A673 (cell line): ENCODE measurements around the gene PPP1R14B. TPM values are rescaled to one million over a fixed set of nuclear protein-coding genes. Genes with fewer than 3 reads are reported as not detected.

Experiments used
- BruUV-seq: library from RNA; stranded (reverse); fragments of 400-500 nt; replicated peaks from 2 replicates; lab custom pipeline; 2021; lab: Mats Ljungman, UMichigan
- CTCF ChIA-PET: fragments of 300-600 bp; sonication (Branson Sonifier 250); formaldehyde crosslinking; loops from one replicate; lab custom pipeline; 2022; ENCODE audit warnings: antibody characterized with exemption; lab: Charles Lee
- POLR2A ChIA-PET: fragments of 300-600 bp; sonication (Branson Sonifier 250); formaldehyde crosslinking; loops from one replicate; lab custom pipeline; 2022; ENCODE audit warnings: antibody characterized with exemption; ENCODE audit not compliant: low non-redundant PET; lab: Charles Lee
- DNase-seq: peaks from one replicate; pipeline ENCODE4 v3.0.0-alpha.2; 2015; ENCODE audit warnings: low spot score
- H3K27ac ChIP-seq: fragments of 200-600 bp; sonication (generic); 2 replicates; pipeline ENCODE4 v1.5.1; 2016; ENCODE audit warnings: mixed run types, low read depth, mild to moderate bottlenecking, mixed read lengths, antibody characterized with exemption, low read length; ENCODE audit not compliant: poor library complexity, severe bottlenecking
- H3K27me3 ChIP-seq: fragments of 200-600 bp; sonication (generic); replicated peaks from 2 replicates; pipeline ENCODE4 v1.6.1; 2017; ENCODE audit warnings: mixed run types, low read depth, mild to moderate bottlenecking, mixed read lengths, antibody characterized with exemption, low read length; ENCODE audit not compliant: insufficient read depth, poor library complexity
- H3K36me3 ChIP-seq: fragments of 200-600 bp; sonication (generic); 2 replicates; pipeline ENCODE4 v1.6.1; 2016; ENCODE audit warnings: mixed run types, mild to moderate bottlenecking, mixed read lengths, antibody characterized with exemption, low read length; ENCODE audit not compliant: insufficient read depth, poor library complexity, severe bottlenecking
- H3K4me1 ChIP-seq: fragments of 200-600 bp; sonication (generic); 2 replicates; pipeline ENCODE4 v1.6.1; 2017; ENCODE audit warnings: mixed run types, mild to moderate bottlenecking, mixed read lengths, antibody characterized with exemption, low read length; ENCODE audit not compliant: insufficient read depth, poor library complexity, severe bottlenecking
- H3K4me3 ChIP-seq: fragments of 200-600 bp; sonication (generic); 2 replicates; pipeline ENCODE4 v1.5.1; 2016; ENCODE audit warnings: low read depth, mixed run types, mild to moderate bottlenecking, mixed read lengths, low read length; ENCODE audit not compliant: poor library complexity, severe bottlenecking
- H3K9me3 ChIP-seq: fragments of 200-600 bp; sonication (generic); 2 replicates; pipeline ENCODE4 v1.6.1; 2016; ENCODE audit warnings: mixed run types, low read depth, mild to moderate bottlenecking, mixed read lengths, antibody characterized with exemption, low read length; ENCODE audit not compliant: poor library complexity, severe bottlenecking
- CTCF ChIP-seq: fragments of 300-800, 200-600 bp; sonication (generic); conservative IDR thresholded peaks from 2 replicates; pipeline ENCODE4 v1.5.1; 2017; ENCODE audit warnings: low read depth, mild to moderate bottlenecking, antibody characterized with exemption, low read length, moderate library complexity, mixed read lengths
- EZH2 ChIP-seq: fragments of 200-600 bp; sonication (generic); IDR thresholded peaks from 2 replicates; pipeline ENCODE4 v1.6.1; 2017; ENCODE audit warnings: borderline replicate concordance, low read depth, mild to moderate bottlenecking, mixed read lengths, antibody characterized with exemption, low read length; ENCODE audit not compliant: poor library complexity, severe bottlenecking
- intact Hi-C: fragments of 100-400 bp; cut with micrococcal nuclease; formaldehyde crosslinking; loops from one replicate; pipeline ENCODE4 v1.10.0; 2022; ENCODE audit not compliant: unreplicated experiment
- total RNA-seq: library from RNA; stranded (reverse); gene quantifications from 2 replicates; pipeline ENCODE4 v1.2.3, GENCODE V29; 2021

Gene PPP1R14B
- total RNA-seq, 1 experiment from 2014 or later: 378 TPM

DNA sequence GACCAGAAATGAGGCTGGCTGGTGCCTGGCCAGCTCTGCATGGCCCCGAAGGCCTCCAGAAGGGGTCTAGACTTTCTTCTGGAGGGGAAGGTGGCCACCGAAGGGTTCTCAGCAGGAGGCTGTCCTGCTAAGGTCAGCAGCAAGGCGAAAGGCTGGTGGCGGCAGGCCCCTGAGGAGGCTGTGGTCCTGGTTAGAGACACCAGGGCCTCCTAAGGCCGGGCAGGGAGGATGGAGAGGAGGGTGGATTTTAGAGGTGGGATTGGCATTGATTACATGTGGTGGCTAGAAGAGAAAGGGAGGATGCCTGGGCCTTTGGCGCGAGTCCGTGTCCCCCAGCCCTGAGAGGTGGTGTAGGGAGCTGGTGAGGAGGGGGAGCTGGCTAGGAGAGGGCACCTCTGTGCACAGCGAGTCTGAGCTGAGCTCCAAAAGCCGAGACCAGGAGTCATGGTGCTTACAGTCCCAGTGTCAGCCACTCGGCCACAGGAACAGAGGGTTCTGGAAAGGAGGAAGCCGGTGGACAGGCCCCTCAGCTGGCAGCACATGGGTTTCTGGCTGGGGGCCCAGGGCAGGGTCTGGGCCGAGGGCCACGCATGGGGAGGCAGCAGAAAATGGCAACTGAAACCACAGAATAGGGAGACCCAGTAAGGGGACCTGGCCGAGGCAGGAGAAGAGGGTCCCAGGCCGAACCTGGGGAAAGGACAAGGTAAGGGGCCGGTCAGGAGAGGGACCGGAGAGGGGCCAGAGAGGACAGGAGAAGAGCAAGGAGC, 37.8 kb downstream of the PPP1R14B start:
- peak overlapping the region; percentile 93 for H3K27ac ChIP-seq
- TF ChIP-seq CTCF (no peak), EZH2 (no peak)
- no peaks in the 10 kb centered on the region for H3K27me3 ChIP-seq
- no peak for DNase-seq
- H3K4me1 ChIP-seq: peaks cover 59% of the 10 kb centered on the region
- CTCF ChIA-PET: no interaction called here
- POLR2A ChIA-PET: no interaction called here
- intact Hi-C loops: loop anchor here (5.0 kb wide), 1 partner anchor 38 kb away; the partner anchor contains the start of gene PPP1R14B
- H3K36me3 ChIP-seq: peaks cover 26% of the 10 kb centered on the region
- no peaks in the 10 kb centered on the region for H3K9me3 ChIP-seq
- no TSS peak for BruUV-seq
- peak overlapping the region; percentile 40 for H3K4me3 ChIP-seq

GRCh38 chr11:64208086-64208795, 38.5 kb downstream of the PPP1R14B start:
- peak overlapping the region; percentile 40 for H3K4me3 ChIP-seq
- no peaks in the 10 kb centered on the region for H3K27me3 ChIP-seq
- peak overlapping the region; percentile 93 for H3K27ac ChIP-seq
- H3K36me3 ChIP-seq: peaks cover 30% of the 10 kb centered on the region
- H3K9me3 ChIP-seq: no peaks in the 10 kb centered on the region
- CTCF ChIA-PET: interaction anchor here (0.6 to 4.6 kb wide), 4 partner anchors 22 to 97 kb away, joined by 3 to 33 read pairs (median 8); partner anchors contain the start of genes CATSPERZ, DNAJC4 and ESRRA
- POLR2A ChIA-PET: interaction anchor here (0.6 to 1.8 kb wide), 2 partner anchors 22 to 90 kb away, joined by 4 to 5 read pairs; partner anchors contain the start of gene STIP1
- TF ChIP-seq EZH2: no peak
- no peak for TF ChIP-seq CTCF
- DNase-seq: no peak
- no TSS peak for BruUV-seq
- H3K4me1 ChIP-seq: peaks cover 63% of the 10 kb centered on the region
- intact Hi-C loops: loop anchor here (5.0 kb wide), 1 partner anchor 39 kb away; the partner anchor contains the start of gene PPP1R14B
